GM10248 (cell line): Measurements from ENCODE around the gene SEC16A.

Source experiments
- CTCF ChIA-PET: fragments of 300-600 bp; sonication (Branson Sonifier 250); formaldehyde crosslinking; extraction: SDS; loops from one replicate; lab custom pipeline; 2021; ENCODE audit warnings: antibody characterized with exemption; lab: Yijun Ruan, JAX
- POLR2A ChIA-PET: fragments of 350-650 bp; sonication (Branson Sonifier 250); formaldehyde crosslinking; extraction: SDS; loops from one replicate; lab custom pipeline; 2020; ENCODE audit warnings: antibody characterized with exemption; lab: Yijun Ruan, JAX
- DNase-seq: peaks from one replicate; pipeline ENCODE4 v3.0.0; 2012; ENCODE audit errors: extremely low spot score
- TF ChIP-seq, protein P1 (sequence below): IDR thresholded peaks from 2 replicates; pipeline ENCODE4 v1.5.1; 2012; ENCODE audit warnings: mild to moderate bottlenecking, low read depth; ENCODE audit errors: extremely low read depth, missing control alignments, control extremely low read depth

SEC16A gene

DNA sequence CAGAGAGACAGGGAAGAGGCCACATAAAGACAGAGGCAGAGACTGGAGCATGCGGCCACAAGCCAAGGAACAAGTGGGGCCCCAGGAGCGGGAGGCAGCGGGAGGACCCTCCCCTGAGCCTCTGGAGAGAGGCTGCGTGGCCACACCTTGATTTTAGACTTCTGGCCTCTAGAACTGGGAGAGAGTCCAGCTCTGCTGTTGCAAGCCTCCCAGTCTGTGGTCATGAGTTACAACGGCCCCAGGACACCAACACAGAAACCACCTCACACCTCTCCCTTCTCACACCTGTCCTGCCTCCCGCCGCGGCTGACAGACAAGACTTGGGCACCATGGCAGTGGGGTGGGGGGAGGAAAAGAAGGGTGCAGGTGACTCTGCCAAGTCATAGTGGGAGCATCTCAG lies 45.4 kb downstream of the SEC16A start:
- no peak for DNase-seq
- TF ChIP-seq, protein P1, sequence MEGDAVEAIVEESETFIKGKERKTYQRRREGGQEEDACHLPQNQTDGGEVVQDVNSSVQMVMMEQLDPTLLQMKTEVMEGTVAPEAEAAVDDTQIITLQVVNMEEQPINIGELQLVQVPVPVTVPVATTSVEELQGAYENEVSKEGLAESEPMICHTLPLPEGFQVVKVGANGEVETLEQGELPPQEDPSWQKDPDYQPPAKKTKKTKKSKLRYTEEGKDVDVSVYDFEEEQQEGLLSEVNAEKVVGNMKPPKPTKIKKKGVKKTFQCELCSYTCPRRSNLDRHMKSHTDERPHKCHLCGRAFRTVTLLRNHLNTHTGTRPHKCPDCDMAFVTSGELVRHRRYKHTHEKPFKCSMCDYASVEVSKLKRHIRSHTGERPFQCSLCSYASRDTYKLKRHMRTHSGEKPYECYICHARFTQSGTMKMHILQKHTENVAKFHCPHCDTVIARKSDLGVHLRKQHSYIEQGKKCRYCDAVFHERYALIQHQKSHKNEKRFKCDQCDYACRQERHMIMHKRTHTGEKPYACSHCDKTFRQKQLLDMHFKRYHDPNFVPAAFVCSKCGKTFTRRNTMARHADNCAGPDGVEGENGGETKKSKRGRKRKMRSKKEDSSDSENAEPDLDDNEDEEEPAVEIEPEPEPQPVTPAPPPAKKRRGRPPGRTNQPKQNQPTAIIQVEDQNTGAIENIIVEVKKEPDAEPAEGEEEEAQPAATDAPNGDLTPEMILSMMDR, result no peak
- ChIA-PET CTCF (no interaction called here), POLR2A (no interaction called here)

DNA sequence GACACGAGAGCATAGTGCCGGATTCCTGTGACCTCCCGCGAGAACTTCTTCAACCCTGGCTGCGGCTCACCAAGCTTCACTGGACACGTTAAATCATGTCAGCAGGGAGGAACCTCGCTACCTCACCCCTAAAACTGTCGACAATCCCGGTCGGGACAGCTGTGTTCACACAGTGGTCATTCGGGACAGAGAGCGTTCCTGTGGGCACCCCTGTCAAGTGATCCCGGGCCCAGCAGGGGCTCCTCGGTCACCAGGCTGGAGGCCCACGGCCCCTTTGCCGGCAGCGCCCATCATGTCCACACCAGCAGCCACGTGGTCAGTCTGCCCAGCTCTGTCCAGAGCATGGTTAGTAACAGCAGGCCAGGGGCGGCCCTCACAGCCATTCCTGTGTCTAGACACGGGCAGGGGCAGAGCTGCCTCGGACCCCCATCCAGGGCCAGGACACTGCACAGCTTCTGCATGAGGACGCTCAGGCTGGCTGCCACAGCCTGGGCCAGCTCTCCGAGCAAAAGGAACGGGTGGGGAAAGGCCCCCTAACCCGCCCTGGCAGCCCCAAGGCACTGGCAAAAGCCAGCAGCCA lies 46.7 kb downstream of the SEC16A start:
- no peak for DNase-seq
- ChIA-PET POLR2A (no interaction called here), CTCF (interaction anchor here (0.7 to 2.8 kb wide), 3 partner anchors 9 to 49 kb away, joined by 3 to 10 read pairs (median 4); no protein-coding TSS in a partner anchor)
- TF ChIP-seq, protein P1, result no peak

DNA sequence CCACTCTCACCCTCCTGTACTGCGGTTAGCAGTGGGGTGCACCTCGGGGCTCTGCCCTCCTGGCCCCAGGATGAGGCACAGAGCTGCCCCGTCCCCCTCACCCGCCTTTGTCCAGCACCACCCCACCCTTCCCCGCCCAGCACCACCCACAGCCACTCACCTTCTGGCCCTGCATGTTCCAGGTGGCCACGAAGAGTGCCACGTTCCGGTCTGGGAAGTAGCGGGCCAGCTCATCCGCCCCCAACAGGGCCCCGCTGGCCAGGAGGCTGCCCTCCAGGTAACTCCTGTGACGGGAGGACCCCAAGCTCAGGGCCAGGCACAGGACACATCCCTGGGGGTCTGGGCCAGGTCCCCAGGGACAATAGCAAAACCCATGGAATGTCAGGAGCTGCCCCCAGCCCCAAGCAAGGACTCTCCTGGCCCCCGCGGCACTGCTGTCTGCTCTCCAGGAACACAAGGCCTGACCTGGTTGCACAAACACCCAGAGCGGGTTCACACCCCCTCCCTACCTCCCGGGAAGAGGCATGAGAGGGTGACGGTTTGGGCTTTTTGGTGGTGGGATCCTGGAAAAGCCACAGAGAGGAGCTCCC lies 48.2 kb downstream of the SEC16A start:
- CTCF ChIA-PET, result interaction anchor here (0.7 to 2.8 kb wide), 3 partner anchors 9 to 25 kb away, joined by 3 to 10 read pairs (median 4); no protein-coding TSS in a partner anchor
- TF ChIP-seq, protein P1, result no peak
- no peak for DNase-seq
- POLR2A ChIA-PET, result no interaction called here

DNA sequence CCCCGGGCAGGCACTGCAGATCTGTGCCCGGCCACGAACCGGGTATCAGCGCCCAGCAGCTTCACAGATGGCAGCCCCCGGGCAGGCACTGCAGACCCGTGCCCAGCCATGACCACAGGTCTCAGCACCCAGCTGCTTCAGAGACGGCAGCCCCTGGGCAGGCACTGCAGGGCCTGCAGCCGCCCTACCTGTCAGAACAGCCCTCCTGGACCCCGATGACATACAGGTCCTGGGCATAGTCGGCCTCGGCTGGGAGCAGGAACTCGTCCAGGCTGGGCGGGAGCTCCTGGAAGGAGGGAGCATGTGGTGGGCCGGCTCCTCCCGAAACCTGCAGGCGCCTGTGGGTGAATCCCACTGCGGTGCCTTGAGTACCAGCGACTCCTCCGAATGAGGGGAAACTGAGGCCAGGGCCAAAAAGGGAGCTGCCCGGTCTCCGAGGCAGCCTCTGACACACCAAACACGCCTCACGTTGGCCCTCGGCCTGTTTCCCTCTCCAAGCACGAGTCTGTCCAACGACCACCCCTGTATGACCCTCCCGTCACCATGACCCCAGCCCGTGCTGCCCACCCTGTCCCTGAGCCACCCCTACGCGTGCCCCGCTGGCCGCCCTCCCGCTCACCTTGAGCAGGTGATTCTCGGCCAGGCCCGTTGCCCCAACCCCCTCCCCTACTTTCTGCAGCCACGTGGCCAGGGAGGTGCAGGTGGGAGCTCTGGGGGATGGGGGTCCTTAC lies 48.8 kb downstream of the SEC16A start:
- TF ChIP-seq, protein P1, result no peak
- ChIA-PET POLR2A (no interaction called here), CTCF (interaction anchor here (1.2 to 2.8 kb wide), 2 partner anchors 9 to 24 kb away, joined by 3 to 10 read pairs; no protein-coding TSS in a partner anchor)
- no peak for DNase-seq

DNA sequence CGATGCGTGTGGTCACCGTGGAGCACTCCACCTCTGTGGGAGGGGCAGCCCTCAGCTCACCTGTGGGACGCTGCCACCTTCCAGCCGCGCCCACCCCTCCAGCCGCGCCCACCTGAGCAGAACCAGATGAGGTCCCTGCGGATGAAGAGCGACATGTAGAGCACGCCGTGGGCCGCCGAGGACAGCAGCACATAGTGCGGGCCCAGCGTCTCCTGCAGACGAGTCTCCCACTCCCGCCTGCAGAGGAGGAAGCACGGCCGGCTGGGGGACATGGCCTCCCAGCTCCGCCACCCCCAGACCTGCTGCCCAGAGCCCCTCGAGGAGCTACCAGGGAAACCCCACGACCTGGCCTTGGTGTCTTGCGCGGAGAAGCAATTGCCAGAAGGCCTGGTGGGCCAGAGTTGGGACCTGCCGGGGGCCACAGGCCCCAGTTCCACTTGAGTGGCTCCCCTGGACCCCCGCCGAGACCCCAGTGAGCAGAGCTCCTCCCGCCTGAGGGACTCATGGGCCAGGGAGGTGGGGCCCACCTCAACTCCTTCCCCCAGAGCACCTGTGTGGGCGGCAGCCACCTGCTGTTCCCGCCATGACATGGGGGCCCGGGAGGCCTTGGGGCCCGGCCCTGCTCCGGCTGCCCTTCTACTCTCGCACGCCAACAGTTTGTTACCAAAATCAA lies 49.7 kb downstream of the SEC16A start:
- ChIA-PET POLR2A (no interaction called here), CTCF (interaction anchor here (0.9 kb wide), 1 partner anchor 93 kb away, joined by 3 read pairs; no protein-coding TSS in a partner anchor)
- no peak for DNase-seq
- TF ChIP-seq, protein P1, result no peak

DNA sequence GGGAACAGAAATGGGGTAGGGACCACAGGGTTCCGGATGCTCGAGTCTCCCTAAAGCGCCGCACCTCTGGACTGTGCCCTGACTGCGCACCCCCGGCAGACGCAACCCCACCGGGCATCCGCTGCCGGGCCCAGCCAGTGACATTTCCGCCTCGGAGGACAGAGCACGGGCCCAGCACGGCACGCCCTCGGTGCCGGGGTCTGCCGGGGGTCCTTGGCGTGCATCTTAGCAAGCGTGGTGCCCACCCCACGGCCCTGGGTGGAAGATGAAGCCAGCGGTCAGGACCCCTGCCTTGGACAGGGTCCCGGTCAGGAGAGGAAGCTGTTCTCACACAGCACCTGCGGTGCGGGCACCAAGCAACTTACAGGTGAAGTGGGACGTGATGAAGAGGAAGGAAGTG lies 50.2 kb downstream of the SEC16A start:
- DNase-seq, result no peak
- CTCF ChIA-PET, result interaction anchor here (0.9 kb wide), 1 partner anchor 93 kb away, joined by 3 read pairs; no protein-coding TSS in a partner anchor
- POLR2A ChIA-PET, result no interaction called here
- TF ChIP-seq, protein P1, result no peak
